GM10266 (cell line): ENCODE measurements around the gene PEAK3.

ENCODE experiments used
- DNase-seq: peaks from one replicate; pipeline ENCODE4 v3.0.0; 2012; ENCODE audit errors: extremely low spot score
- TF ChIP-seq, protein P1 (sequence below): IDR thresholded peaks from 2 replicates; pipeline ENCODE4 v1.5.1; 2012; ENCODE audit warnings: mild to moderate bottlenecking, low read depth; ENCODE audit not compliant: control insufficient read depth, insufficient read depth; ENCODE audit errors: missing control alignments

Gene PEAK3

DNA sequence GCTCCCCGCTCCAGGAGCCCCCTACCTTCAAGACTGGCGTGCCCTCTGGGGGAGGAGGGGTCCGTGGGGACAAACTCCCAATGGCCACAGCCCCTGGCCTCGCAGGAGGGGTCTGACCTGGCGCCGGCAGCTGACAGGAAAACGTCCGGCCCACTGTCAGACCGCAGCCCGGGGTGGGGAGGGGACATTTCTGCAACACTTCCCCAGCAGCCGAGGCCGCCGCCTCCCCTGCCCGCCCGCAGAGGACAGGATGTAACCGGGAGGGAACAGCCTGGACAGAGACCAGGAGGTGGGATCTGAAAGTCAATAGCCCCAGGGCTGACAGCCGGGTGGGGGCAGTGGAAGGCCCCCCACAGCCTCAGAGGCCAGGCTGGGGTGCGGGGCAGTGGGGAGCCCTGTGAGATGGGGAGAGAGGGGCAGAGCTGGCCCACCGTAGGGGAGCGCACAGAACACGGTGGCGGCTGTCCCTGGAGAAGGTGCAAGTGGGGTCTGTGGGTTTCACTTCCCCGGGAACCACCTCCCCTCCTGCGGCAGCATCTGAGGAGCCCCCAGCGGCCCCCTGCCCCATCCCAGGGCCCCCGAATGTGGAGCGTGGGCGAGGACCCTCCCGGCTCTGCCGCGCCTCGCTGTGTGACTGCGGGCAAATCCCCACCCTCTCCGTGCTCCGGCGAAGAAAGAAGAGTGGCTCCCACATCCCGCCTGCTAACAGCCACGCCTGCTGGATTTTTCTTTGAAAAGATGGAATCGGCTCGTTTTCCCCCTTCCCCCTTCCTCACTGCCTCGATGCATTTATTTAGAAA lies at the start of gene PEAK3:
Gene PEAK3 (minus strand): TSS at position 114 of the 800 bp plus-strand sequence. CDS start 1,244 bp downstream, outside the sequence.
- DNase-seq, result peak; percentile 70
- TF ChIP-seq, protein P1, sequence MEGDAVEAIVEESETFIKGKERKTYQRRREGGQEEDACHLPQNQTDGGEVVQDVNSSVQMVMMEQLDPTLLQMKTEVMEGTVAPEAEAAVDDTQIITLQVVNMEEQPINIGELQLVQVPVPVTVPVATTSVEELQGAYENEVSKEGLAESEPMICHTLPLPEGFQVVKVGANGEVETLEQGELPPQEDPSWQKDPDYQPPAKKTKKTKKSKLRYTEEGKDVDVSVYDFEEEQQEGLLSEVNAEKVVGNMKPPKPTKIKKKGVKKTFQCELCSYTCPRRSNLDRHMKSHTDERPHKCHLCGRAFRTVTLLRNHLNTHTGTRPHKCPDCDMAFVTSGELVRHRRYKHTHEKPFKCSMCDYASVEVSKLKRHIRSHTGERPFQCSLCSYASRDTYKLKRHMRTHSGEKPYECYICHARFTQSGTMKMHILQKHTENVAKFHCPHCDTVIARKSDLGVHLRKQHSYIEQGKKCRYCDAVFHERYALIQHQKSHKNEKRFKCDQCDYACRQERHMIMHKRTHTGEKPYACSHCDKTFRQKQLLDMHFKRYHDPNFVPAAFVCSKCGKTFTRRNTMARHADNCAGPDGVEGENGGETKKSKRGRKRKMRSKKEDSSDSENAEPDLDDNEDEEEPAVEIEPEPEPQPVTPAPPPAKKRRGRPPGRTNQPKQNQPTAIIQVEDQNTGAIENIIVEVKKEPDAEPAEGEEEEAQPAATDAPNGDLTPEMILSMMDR, result no peak

DNA sequence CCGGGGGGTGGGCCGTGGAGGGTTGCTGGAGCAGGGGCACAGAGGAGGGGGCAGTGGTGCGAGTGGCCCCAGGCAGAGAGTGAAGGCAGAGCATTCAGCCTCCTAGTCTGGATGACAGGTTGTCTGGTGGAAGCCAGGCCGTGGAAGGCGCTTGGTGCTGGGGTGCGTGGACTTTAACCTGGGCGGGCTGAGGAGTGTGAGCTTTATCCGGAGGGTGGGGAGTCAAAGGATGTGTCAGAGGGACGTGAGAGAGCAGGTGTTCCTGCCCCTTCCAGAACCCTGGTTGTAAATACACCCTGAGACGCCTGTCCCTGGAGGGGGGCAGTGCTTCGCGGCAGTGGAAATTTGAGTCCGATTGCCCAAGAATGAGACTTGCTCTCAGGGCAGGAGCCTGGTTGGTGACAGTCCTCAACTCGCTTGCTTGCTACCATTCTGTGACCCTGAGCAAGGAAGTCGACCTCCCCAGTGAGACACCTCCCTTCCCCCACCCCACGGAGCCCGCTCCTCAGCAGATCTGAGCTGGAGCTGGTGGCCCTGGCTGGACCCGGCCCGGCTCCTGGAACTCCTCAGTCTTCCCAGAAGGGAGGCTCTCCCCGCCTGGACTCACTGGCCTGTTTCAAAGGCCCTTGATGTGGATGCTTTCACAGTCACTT lies 48.8 kb upstream of the PEAK3 start:
- TF ChIP-seq, protein P1, result no peak
- DNase-seq, result no peak

DNA sequence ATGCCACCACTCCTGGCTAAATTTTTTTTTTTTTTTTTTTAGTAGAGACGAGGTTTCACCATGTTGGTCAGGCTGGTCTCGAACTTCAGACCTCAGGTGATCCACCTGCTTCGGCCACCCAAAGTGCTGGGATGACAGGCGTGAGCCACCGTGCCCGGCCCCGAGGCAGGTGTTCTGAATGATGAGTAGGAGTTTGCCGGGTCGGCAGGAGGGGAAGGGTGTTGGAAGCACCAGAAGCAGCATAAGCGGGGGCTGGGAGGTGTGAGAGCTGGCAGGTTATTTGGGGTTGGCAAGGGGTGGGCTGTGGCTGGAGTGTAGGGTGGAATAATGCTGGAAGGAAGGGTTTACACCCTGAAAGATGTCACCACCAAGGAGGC lies 48.3 kb upstream of the PEAK3 start:
- TF ChIP-seq, protein P1, result no peak
- no peak for DNase-seq

- no peak for DNase-seq
- TF ChIP-seq, protein P1, result no peak
Measured at GRCh38 chr19:2329501-2329916, 47.5 kb upstream of the PEAK3 start.

DNA sequence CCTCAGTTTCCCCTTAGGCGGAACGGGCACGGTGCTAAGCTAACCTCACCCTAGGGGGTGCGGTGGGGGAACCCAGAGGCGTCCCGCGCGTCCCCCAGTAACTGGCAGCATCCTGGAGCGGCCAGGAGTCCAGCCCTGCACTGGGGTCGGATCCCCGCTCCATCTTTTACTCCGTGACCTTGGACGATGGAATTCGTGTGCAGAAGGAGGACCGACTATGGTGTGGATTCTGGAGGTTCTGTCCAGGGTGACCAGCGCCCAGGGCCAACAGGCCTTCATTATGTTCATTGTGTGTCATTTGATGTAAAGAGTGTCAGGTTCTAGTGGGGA lies 47.1 kb upstream of the PEAK3 start:
- TF ChIP-seq, protein P1, result no peak
- no peak for DNase-seq

GRCh38 chr19:2328401-2329148 lies 46.6 kb upstream of the PEAK3 start, which contains the start of the genes LSM7 and SPPL2B:
LSM7 (minus strand) TSS chr19:2328586; CDS start chr19:2328566, 20 bp downstream.
SPPL2B (plus strand) TSS chr19:2328684; CDS start chr19:2328710, 26 bp downstream.
- DNase-seq, result peak; percentile 99
- TF ChIP-seq, protein P1, result no peak
